H1 (cell line): ENCODE data around the gene PAX3. TPM values are rescaled to one million over a fixed set of nuclear protein-coding genes. Genes with fewer than 3 reads are reported as not detected.
A peak's percentile ranks its signal among the peaks of the same experiment; 100 is the strongest.

ENCODE experiments used
- CTCF ChIA-PET: fragments of 300-600 bp; sonication (Branson Sonifier 250); formaldehyde crosslinking; loops from one replicate; lab custom pipeline; 2021; ENCODE audit not compliant: partially characterized antibody; lab: Charles Lee
- POLR2A ChIA-PET: fragments of 300-600 bp; sonication (Branson Sonifier 250); formaldehyde crosslinking; loops from one replicate; lab custom pipeline; 2021; ENCODE audit warnings: inconsistent platforms; ENCODE audit not compliant: partially characterized antibody; lab: Charles Lee
- DNase-seq, 2 experiments: peaks; one replicate each; pipeline versions ENCODE4 v3.0.0 to v3.0.0-alpha.2; 2010 to 2022; ENCODE audit warnings: low spot score in 2 of 2, low read depth in 1 of 2, mixed read lengths in 1 of 2
- FAIRE-seq: peaks from 2 replicates; lab custom pipeline; 2011; peaks lifted over from hg19 to GRCh38; lab: Jason Lieb, UNC
- H2AFZ ChIP-seq: 2 replicates; pipeline ENCODE4 v1.8.1; 2012; ENCODE audit warnings: low read length, inconsistent platforms
- H2AK5ac ChIP-seq: 2 replicates; pipeline ENCODE4 v1.6.1; 2013; ENCODE audit warnings: low read depth, low read length
- H2BK120ac ChIP-seq: replicated peaks from 2 replicates; pipeline ENCODE3; 2013; ENCODE audit warnings: low read depth, low read length, inconsistent platforms
- H2BK12ac ChIP-seq: 2 replicates; pipeline ENCODE4 v1.6.1; 2013; ENCODE audit warnings: low read depth, low read length
- H2BK15ac ChIP-seq: 2 replicates; pipeline ENCODE4 v1.6.1; 2013; ENCODE audit warnings: low read length
- H2BK20ac ChIP-seq: 2 replicates; pipeline ENCODE4 v1.6.1; 2013; ENCODE audit warnings: low read length
- H2BK5ac ChIP-seq: 2 replicates; pipeline ENCODE4 v1.6.1; 2013; ENCODE audit warnings: low read depth, low read length
- H3K14ac ChIP-seq: 2 replicates; pipeline ENCODE4 v1.6.1; 2013; ENCODE audit warnings: inconsistent platforms; ENCODE audit not compliant: insufficient read length
- H3K18ac ChIP-seq: 2 replicates; pipeline ENCODE4 v1.6.1; 2013; ENCODE audit warnings: low read length; ENCODE audit errors: extremely low read depth
- H3K23ac ChIP-seq: 2 replicates; pipeline ENCODE4 v1.6.1; 2013; ENCODE audit warnings: inconsistent platforms; ENCODE audit not compliant: insufficient read length
- H3K23me2 ChIP-seq: 2 replicates; pipeline ENCODE4 v1.6.1; 2013; ENCODE audit warnings: low read depth, low read length
- H3K27ac ChIP-seq: 2 replicates; pipeline ENCODE4 v1.6.1; 2011; ENCODE audit warnings: low read depth, low read length, inconsistent platforms
- H3K27me3 ChIP-seq, 4 experiments: replicated peaks in 1 of 4; 1 replicate in 1 of 4; 2 replicates in 3 of 4; pipeline versions ENCODE4 v1.6.1 to v1.8.1; 2011 to 2013; ENCODE audit warnings: low read length in 3 of 4, mild to moderate bottlenecking in 3 of 4, inconsistent platforms in 2 of 4, mixed read lengths in 2 of 4, moderate library complexity in 1 of 4; ENCODE audit not compliant: control insufficient read depth in 3 of 4, insufficient read depth in 3 of 4; ENCODE audit errors: extremely low read depth in 1 of 4
- H3K36me3 ChIP-seq, 4 experiments: 2 replicates each; pipeline versions ENCODE4 v1.6.1 to v1.8.1; 2011 to 2013; ENCODE audit warnings: mild to moderate bottlenecking in 4 of 4, low read length in 3 of 4, moderate library complexity in 2 of 4, control low read depth in 1 of 4, inconsistent platforms in 1 of 4; ENCODE audit not compliant: insufficient read depth in 4 of 4, control insufficient read depth in 2 of 4
- H3K4ac ChIP-seq: replicated peaks from 2 replicates; pipeline ENCODE3; 2013; ENCODE audit warnings: low read length, low read depth, mixed read lengths, inconsistent platforms; ENCODE audit not compliant: insufficient read length
- H3K4me1 ChIP-seq, 4 experiments: replicated peaks in 1 of 4; 1 replicate in 1 of 4; 2 replicates in 3 of 4; pipeline versions ENCODE4 v1.6.1 to v1.8.1; 2011 to 2013; ENCODE audit warnings: low read length in 3 of 4, inconsistent platforms in 2 of 4, mixed read lengths in 1 of 4; ENCODE audit not compliant: insufficient read depth in 4 of 4, control insufficient read depth in 3 of 4
- H3K4me2 ChIP-seq, 2 experiments: 2 replicates each; pipeline versions ENCODE4 v1.6.1 to v1.8.1; 2011 to 2013; ENCODE audit warnings: low read depth in 2 of 2, low read length in 2 of 2, control low read depth in 1 of 2, inconsistent platforms in 1 of 2, mild to moderate bottlenecking in 1 of 2; ENCODE audit not compliant: insufficient read depth in 1 of 2
- H3K4me3 ChIP-seq, 4 experiments: fragments of 200-600, 300-600 bp in 1 of 4; sonication (generic), shearing (Covaris generic), sonication (Bioruptor Twin) in 1 of 4; 2 replicates each; pipeline versions ENCODE4 v1.5.1 to v1.8.1; 2011 to 2016; ENCODE audit warnings: low read length in 4 of 4, low read depth in 3 of 4, control low read depth in 2 of 4, inconsistent platforms in 2 of 4, mild to moderate bottlenecking in 2 of 4, mixed read lengths in 1 of 4, moderate library complexity in 1 of 4; ENCODE audit not compliant: insufficient read depth in 2 of 4; ENCODE audit errors: extremely low read depth in 1 of 4
- H3K56ac ChIP-seq: replicated peaks from 2 replicates; pipeline ENCODE3; 2013; ENCODE audit warnings: low read depth, mild to moderate bottlenecking, mixed read lengths, low read length, inconsistent platforms; ENCODE audit not compliant: insufficient read length
- H3K79me1 ChIP-seq: 2 replicates; pipeline ENCODE4 v1.6.1; 2013; ENCODE audit warnings: low read depth, low read length, control low read depth
- H3K79me2 ChIP-seq, 2 experiments: 2 replicates each; pipeline versions ENCODE4 v1.6.1 to v1.8.1; 2012 to 2013; ENCODE audit warnings: low read length in 2 of 2, mild to moderate bottlenecking in 2 of 2, inconsistent platforms in 1 of 2; ENCODE audit not compliant: insufficient read depth in 2 of 2, control insufficient read depth in 1 of 2
- H3K9ac ChIP-seq, 4 experiments: replicated peaks in 1 of 4; 1 replicate in 1 of 4; 2 replicates in 3 of 4; pipeline versions ENCODE4 v1.6.1 to v1.8.1; 2011 to 2013; ENCODE audit warnings: low read depth in 3 of 4, low read length in 3 of 4, control low read depth in 2 of 4, mild to moderate bottlenecking in 2 of 4, moderate library complexity in 2 of 4, inconsistent platforms in 1 of 4; ENCODE audit errors: extremely low read depth in 1 of 4
- H3K9me3 ChIP-seq, 2 experiments: 2 replicates each; pipeline versions ENCODE4 v1.6.1 to v1.8.1; 2012 to 2013; ENCODE audit warnings: mild to moderate bottlenecking in 2 of 2, moderate library complexity in 2 of 2, control low read depth in 1 of 2, inconsistent platforms in 1 of 2, low read depth in 1 of 2, low read length in 1 of 2, mixed read lengths in 1 of 2; ENCODE audit not compliant: insufficient read depth in 2 of 2
- H4K20me1 ChIP-seq, 2 experiments: replicated peaks in 1 of 2; 2 replicates each; pipeline versions ENCODE3 to v1.8.1; 2011 to 2013; ENCODE audit warnings: inconsistent platforms in 2 of 2, low read length in 2 of 2, mild to moderate bottlenecking in 1 of 2; ENCODE audit not compliant: insufficient read depth in 2 of 2, control insufficient read depth in 1 of 2
- H4K5ac ChIP-seq: 2 replicates; pipeline ENCODE4 v1.6.1; 2013; ENCODE audit warnings: low read length, low read depth, mixed read lengths, inconsistent platforms; ENCODE audit not compliant: insufficient read length
- H4K8ac ChIP-seq: 2 replicates; pipeline ENCODE4 v1.8.0; 2013; ENCODE audit warnings: mild to moderate bottlenecking, moderate library complexity, low read length, inconsistent platforms; ENCODE audit not compliant: insufficient read depth; ENCODE audit errors: extremely low read depth
- H4K91ac ChIP-seq: replicated peaks from 2 replicates; pipeline ENCODE3; 2013; ENCODE audit warnings: low read length, mixed read lengths, inconsistent platforms; ENCODE audit not compliant: insufficient read length
- CTCF ChIP-seq, 3 experiments: IDR thresholded peaks; 1 replicate in 2 of 3; 2 replicates in 1 of 3; pipeline versions ENCODE4 v1.5.1 to v1.6.1; 2011; ENCODE audit warnings: low read length in 3 of 3, mild to moderate bottlenecking in 3 of 3, inconsistent platforms in 2 of 3, low read depth in 1 of 3, moderate library complexity in 1 of 3; ENCODE audit not compliant: insufficient read depth in 1 of 3; ENCODE audit errors: control extremely low read depth in 1 of 3
- WGBS, 2 experiments: shearing (Covaris generic) in 1 of 2; methylation state at CpG; one replicate each; pipeline versions ENCODE4 v1.1.6 to v1.1.7; 2013 to 2015; ENCODE audit warnings: low lambda C conversion rate in 2 of 2, mixed read lengths in 2 of 2, inconsistent platforms in 1 of 2, low coverage in 1 of 2, missing lambda C conversion rate in 1 of 2; ENCODE audit not compliant: insufficient replicate concordance in 2 of 2, insufficient coverage in 1 of 2, insufficient read length in 1 of 2; ENCODE audit errors: extremely low coverage in 1 of 2, missing lambda C conversion rate in 1 of 2; 5-methylcytosine and 5-hydroxymethylcytosine counted together
- polyA plus RNA-seq, 7 experiments: library from polyadenylated mRNA; depleted of rRNA in 3 of 7; stranded (reverse) in 5 of 7; unstranded in 2 of 7; fragments of >200 nt in 5 of 7; fragments of 200-250 nt in 2 of 7; gene quantifications; 1 replicate in 5 of 7; 2 replicates in 1 of 7; 4 replicates in 1 of 7; pipeline versions ENCODE4 v1.2.1 to v1.2.3, GENCODE V29; 2011 to 2013; ENCODE audit warnings: missing spikeins in 2 of 7, mixed read lengths in 2 of 7
- total RNA-seq: library from RNA; stranded (reverse); fragmentation: NEBNext Ultra II Directional; extraction: Animal tissue kit (Norgen Biotek cat#: 25700); gene quantifications from 2 replicates; pipeline ENCODE4 v1.2.1, GENCODE V29; 2021

Gene PAX3
- total and polyA plus RNA-seq, 2 of the 8 experiments (the other 6 are each of a cell fraction or from before 2014, with no cell fraction given), result 0.33 TPM; not detected in 1

DNA sequence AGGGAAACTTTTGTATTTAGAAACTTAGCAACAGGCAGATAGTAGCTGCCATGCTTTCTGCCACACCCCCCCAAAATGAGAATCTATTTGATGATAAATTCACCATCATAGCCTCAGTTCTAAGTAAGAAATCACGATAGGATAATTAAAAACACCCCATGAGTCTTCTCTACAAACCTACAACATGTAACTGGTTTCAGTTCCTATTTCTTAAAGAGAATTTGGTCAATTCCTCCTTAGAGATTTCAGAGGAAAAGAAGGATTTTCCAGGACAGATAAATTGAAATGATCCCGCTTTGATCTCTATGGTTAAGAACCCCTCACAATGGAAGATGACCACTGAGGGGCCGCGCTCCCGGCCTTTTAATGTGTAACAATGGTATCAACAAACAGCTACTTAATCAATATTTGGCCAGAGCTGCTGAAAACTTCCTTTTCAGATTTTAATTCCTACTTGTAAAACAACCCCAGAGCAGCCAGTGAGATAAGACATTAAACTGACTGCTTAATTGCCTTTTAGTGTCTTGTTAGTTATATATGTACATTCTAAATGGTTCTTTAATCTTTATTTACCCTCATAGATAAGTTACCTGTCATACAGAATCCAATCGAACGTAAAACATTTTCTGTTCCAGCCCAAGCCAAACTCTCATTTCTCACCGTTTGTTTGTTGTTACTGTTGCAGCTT, 10.1 kb downstream of the PAX3 start:
- no peak overlapping the region for H3K56ac ChIP-seq
- peaks cover 9% of the 10 kb centered on the region; the same call in 1 of the 2 replicates for H3K23me2 ChIP-seq
- H3K4me1 ChIP-seq, result peaks cover 6 to 29% (median 15%) of the 10 kb centered on the region in 4 experiments; a peak in 6 of 7 replicates
- H3K23ac ChIP-seq, result no peak overlapping the region
- peaks cover 50 to 95% (median 71%) of the 10 kb centered on the region in 4 experiments for H3K27me3 ChIP-seq
- no peak overlapping the region for H3K14ac ChIP-seq
- H2BK120ac ChIP-seq, result no peak overlapping the region
- H3K79me1 ChIP-seq, result no peaks in the 10 kb centered on the region
- H3K36me3 ChIP-seq, result no peaks in the 10 kb centered on the region; a peak in 1 of 8 replicates
- peak overlapping the region in 1 of 2 experiments; percentile 29; a peak in 3 of 4 replicates for H3K4me2 ChIP-seq
- WGBS, 2 experiments, result 5% methylated on average over 8 of the region's 8 CpGs; no CpG with 5 or more reads in 1 of the 2 experiments
- FAIRE-seq (no peak), DNase-seq (no peak)
- no peaks in the 10 kb centered on the region for H3K9me3 ChIP-seq
- peak overlapping the region in 1 of 4 experiments; percentile 56; a peak in 2 of 8 replicates for H3K4me3 ChIP-seq
- H2AK5ac ChIP-seq, result no peak overlapping the region
- H2BK12ac ChIP-seq, result no peak overlapping the region
- no peak overlapping the region for H3K18ac ChIP-seq
- no peak overlapping the region for H2BK20ac ChIP-seq
- no peak overlapping the region for H3K9ac ChIP-seq
- no peak overlapping the region for H2BK5ac ChIP-seq
- no peak overlapping the region for H2AFZ ChIP-seq
- H4K20me1 ChIP-seq, result peaks cover 6 to 14% of the 10 kb centered on the region in 2 experiments
- H3K4ac ChIP-seq, result no peak overlapping the region
- H3K79me2 ChIP-seq, result no peaks in the 10 kb centered on the region
- ChIA-PET CTCF (interaction anchor here (1.0 to 1.7 kb wide), 3 partner anchors 15 to 19 kb away, joined by 3 to 4 read pairs (median 3); no protein-coding TSS in a partner anchor), POLR2A (no interaction called here)
- H4K8ac ChIP-seq, result no peak overlapping the region
- H3K27ac ChIP-seq, result no peak overlapping the region
- H2BK15ac ChIP-seq, result no peak overlapping the region
- no peak overlapping the region for H4K5ac ChIP-seq
- H4K91ac ChIP-seq, result no peak overlapping the region
- no peak for TF ChIP-seq CTCF (IDR thresholded peaks at IDR 0.05; ENCODE audit: control extremely low read depth in 1 of 3, insufficient read depth in 1 of 3, low read depth in 1 of 3, low read length in 3 of 3)
